IMR-90 (cell line): ENCODE results near the gene TIMP1. TPM values are rescaled to one million over a fixed set of nuclear protein-coding genes. Genes with fewer than 3 reads are reported as not detected.

ENCODE experiments used
- ATAC-seq: fragments of 200-7000 bp; cut with Tn5 transposase; 2 replicates; pipeline ENCODE4 v1.9.1; 2020; ENCODE audit warnings: low read depth, mild to moderate bottlenecking, moderate library complexity
- BruUV-seq: library from RNA; stranded (reverse); fragments of 400-500 nt; replicated peaks from 2 replicates; lab custom pipeline; 2021; lab: Mats Ljungman, UMichigan
- CTCF ChIA-PET: fragments of 300-600 bp; formaldehyde crosslinking; extraction: SDS; loops from one replicate; lab custom pipeline; 2021; ENCODE audit warnings: antibody characterized with exemption; lab: Yijun Ruan, JAX
- POLR2A ChIA-PET: fragments of 300-600 bp; sonication (Branson Sonifier 250); formaldehyde crosslinking; loops from one replicate; lab custom pipeline; 2022; ENCODE audit warnings: antibody characterized with exemption; ENCODE audit not compliant: unreplicated experiment; lab: Charles Lee
- DNase-seq: peaks from one replicate; pipeline ENCODE4 v3.0.0; 2013
- H2AFZ ChIP-seq: replicated peaks from 2 replicates; pipeline ENCODE3; 2013; ENCODE audit warnings: low read length, mild to moderate bottlenecking; ENCODE audit not compliant: poor library complexity
- H2AK5ac ChIP-seq: 2 replicates; pipeline ENCODE4 v1.6.1; 2013; ENCODE audit warnings: low read depth, low read length, inconsistent platforms
- H2AK9ac ChIP-seq: replicated peaks from 2 replicates; pipeline ENCODE3; 2013; ENCODE audit warnings: mild to moderate bottlenecking, low read depth, low read length, moderate library complexity; ENCODE audit not compliant: poor library complexity
- H2BK120ac ChIP-seq: 2 replicates; pipeline ENCODE4 v1.6.1; 2013; ENCODE audit warnings: low read depth, low read length, inconsistent platforms
- H2BK15ac ChIP-seq: 3 replicates; pipeline ENCODE4 v1.6.1; 2013; ENCODE audit warnings: low read depth, low read length, inconsistent platforms
- H2BK20ac ChIP-seq: 2 replicates; pipeline ENCODE4 v1.6.1; 2013; ENCODE audit warnings: low read depth, mild to moderate bottlenecking, inconsistent platforms, low read length, moderate library complexity
- H2BK5ac ChIP-seq: 2 replicates; pipeline ENCODE4 v1.6.1; 2013; ENCODE audit warnings: mild to moderate bottlenecking, low read depth, low read length, inconsistent platforms; ENCODE audit not compliant: poor library complexity, severe bottlenecking
- H3K14ac ChIP-seq: replicated peaks from 2 replicates; pipeline ENCODE4 v1.6.1; 2013; ENCODE audit warnings: low read depth, low read length, inconsistent platforms
- H3K18ac ChIP-seq: 2 replicates; pipeline ENCODE4 v1.6.1; 2013; ENCODE audit warnings: low read depth, low read length, control low read depth
- H3K23ac ChIP-seq: 2 replicates; pipeline ENCODE4 v1.6.1; 2013; ENCODE audit warnings: low read depth, low read length, inconsistent platforms
- H3K27ac ChIP-seq: 2 replicates; pipeline ENCODE4 v1.5.1; 2013; ENCODE audit warnings: mild to moderate bottlenecking, control low read depth, low read length; ENCODE audit not compliant: insufficient read depth
- H3K27me3 ChIP-seq: 2 replicates; pipeline ENCODE4 v1.6.1; 2013; ENCODE audit warnings: low read length; ENCODE audit not compliant: control insufficient read depth, insufficient read depth
- H3K36me3 ChIP-seq: 2 replicates; pipeline ENCODE4 v1.6.1; 2013; ENCODE audit warnings: low read length, mixed read lengths; ENCODE audit not compliant: control insufficient read depth, insufficient read depth
- H3K4ac ChIP-seq: 2 replicates; pipeline ENCODE4 v1.6.1; 2013; ENCODE audit warnings: low read depth, low read length, inconsistent platforms
- H3K4me1 ChIP-seq: 2 replicates; pipeline ENCODE4 v1.6.1; 2013; ENCODE audit warnings: low read length, mixed read lengths; ENCODE audit not compliant: control insufficient read depth, insufficient read depth
- H3K4me2 ChIP-seq: 2 replicates; pipeline ENCODE4 v1.6.1; 2013; ENCODE audit warnings: low read depth, mild to moderate bottlenecking, control low read depth, low read length, moderate library complexity
- H3K4me3 ChIP-seq: 2 replicates; pipeline ENCODE4 v1.5.1; 2013; ENCODE audit warnings: low read depth, mild to moderate bottlenecking, control low read depth, low read length, moderate library complexity; ENCODE audit not compliant: insufficient read depth
- H3K56ac ChIP-seq: 2 replicates; pipeline ENCODE4 v1.6.1; 2013; ENCODE audit warnings: low read length, inconsistent platforms; ENCODE audit not compliant: insufficient read depth; ENCODE audit errors: extremely low read depth
- H3K79me1 ChIP-seq, 2 experiments: 2 replicates each; pipeline ENCODE4 v1.6.1; 2013; ENCODE audit warnings: low read length in 2 of 2, inconsistent platforms in 1 of 2, low read depth in 1 of 2
- H3K9ac ChIP-seq: 2 replicates; pipeline ENCODE4 v1.6.1; 2013; ENCODE audit warnings: low read depth, low read length, control low read depth
- H3K9me1 ChIP-seq: 2 replicates; pipeline ENCODE4 v1.6.1; 2013; ENCODE audit warnings: low read length, inconsistent platforms; ENCODE audit not compliant: insufficient read depth
- H3K9me3 ChIP-seq: 2 replicates; pipeline ENCODE4 v1.6.1; 2013; ENCODE audit warnings: low read length; ENCODE audit not compliant: control insufficient read depth, insufficient read depth
- H4K20me1 ChIP-seq: 2 replicates; pipeline ENCODE4 v1.6.1; 2013; ENCODE audit warnings: low read length, inconsistent platforms; ENCODE audit not compliant: insufficient read depth
- H4K5ac ChIP-seq: 2 replicates; pipeline ENCODE4 v1.6.1; 2013; ENCODE audit warnings: mild to moderate bottlenecking, low read depth, low read length, control low read depth
- H4K8ac ChIP-seq, 2 experiments: 2 replicates each; pipeline ENCODE4 v1.6.1; 2013; ENCODE audit warnings: low read depth in 2 of 2, low read length in 2 of 2, control low read depth in 1 of 2, inconsistent platforms in 1 of 2
- H4K91ac ChIP-seq: 2 replicates; pipeline ENCODE4 v1.6.1; 2013; ENCODE audit warnings: low read depth, low read length, inconsistent platforms; ENCODE audit not compliant: insufficient read depth
- BHLHE40 ChIP-seq: fragments of 150-350 bp; IDR thresholded peaks from 2 replicates; pipeline ENCODE4 v1.6.1; 2016; ENCODE audit warnings: mild to moderate bottlenecking, low read depth, low read length
- ELK1 ChIP-seq: fragments of 150-350 bp; IDR thresholded peaks from 2 replicates; pipeline ENCODE4 v1.6.1; 2016; ENCODE audit warnings: low read depth, mild to moderate bottlenecking, low read length, moderate library complexity, borderline replicate concordance
- WGBS, 2 experiments: methylation state at CpG; one replicate each; pipeline versions ENCODE4 v1.1.5 to v1.1.7; 2013; ENCODE audit warnings: missing lambda C conversion rate in 2 of 2; ENCODE audit not compliant: insufficient read length in 1 of 2; ENCODE audit errors: extremely low coverage in 2 of 2; 5-methylcytosine and 5-hydroxymethylcytosine counted together
- dilution Hi-C: fragments of 300-500 bp; cut with HindIII; formaldehyde crosslinking; loops from one replicate; pipeline ENCODE4 v1.14.3; 2018; ENCODE audit warnings: low sequenced_read_pairs; ENCODE audit not compliant: unreplicated experiment
- in situ Hi-C: fragments of 300-500 bp; cut with MboI; formaldehyde crosslinking; loops from 3 replicates; pipeline ENCODE4 v1.14.3; 2019; ENCODE audit warnings: low sequenced_read_pairs, inconsistent platforms, mixed read lengths
- intact Hi-C: fragments of 100-400 bp; cut with micrococcal nuclease; formaldehyde crosslinking; loops from 2 replicates; pipeline ENCODE4 v1.10.0; 2022
- polyA plus RNA-seq, 3 experiments: library from polyadenylated mRNA; depleted of rRNA; stranded (reverse); fragments of >200 nt; gene quantifications; 2 replicates each; pipeline ENCODE4 v1.2.3, GENCODE V29; 2012; ENCODE audit warnings: low replicate concordance in 1 of 3
- total RNA-seq: library from RNA; depleted of rRNA; stranded (reverse); fragments of >200 nt; gene quantifications from 2 replicates; pipeline ENCODE4 v1.2.3, GENCODE V29; 2012

TIMP1 gene
- total and polyA plus RNA-seq, 2 of the 4 experiments (the other 2 are of a cell fraction) = 512 to 3,078 TPM

- H3K4me1 ChIP-seq = peaks cover 13% of the 10 kb centered on the region
- no peak overlapping the region for H4K8ac ChIP-seq
- no peaks in the 10 kb centered on the region; the same call in 1 of the 2 replicates for H4K20me1 ChIP-seq
- no peak overlapping the region for H2BK20ac ChIP-seq
- no peak for DNase-seq
- H3K27me3 ChIP-seq = no peaks in the 10 kb centered on the region
- H3K79me1 ChIP-seq = peaks cover 0 to 3% of the 10 kb centered on the region in 2 experiments; a peak in 1 of 4 replicates
- no peak for TF ChIP-seq BHLHE40
- no peak for TF ChIP-seq ELK1
- H3K23ac ChIP-seq = no peak overlapping the region
- dilution Hi-C loops = no loop called here
- intact Hi-C loops = no loop called here
- H3K9me1 ChIP-seq = no peaks in the 10 kb centered on the region; the same call in 1 of the 2 replicates
- H2BK5ac ChIP-seq = no peak overlapping the region
- H2AFZ ChIP-seq = no peak overlapping the region
- H2AK9ac ChIP-seq = no peak overlapping the region
- WGBS, 2 experiments = no CpG with 5 or more reads among the region's 8 CpGs
- no peak overlapping the region for H2BK15ac ChIP-seq
- no peak overlapping the region for H2AK5ac ChIP-seq
- no peak overlapping the region for H3K4ac ChIP-seq
- H3K9ac ChIP-seq = no peak overlapping the region
- ChIA-PET CTCF (no interaction called here), POLR2A (no interaction called here)
- no peak overlapping the region for H3K4me3 ChIP-seq
- no peak for ATAC-seq
- H4K91ac ChIP-seq = no peak overlapping the region
- no peak overlapping the region for H3K27ac ChIP-seq
- H3K56ac ChIP-seq = no peak overlapping the region
- peaks cover 28% of the 10 kb centered on the region for H3K36me3 ChIP-seq
- H3K4me2 ChIP-seq = no peak overlapping the region
- no peaks in the 10 kb centered on the region; the same call in 1 of the 2 replicates for H3K9me3 ChIP-seq
- no TSS peak for BruUV-seq
- in situ Hi-C loops = no loop called here
- H3K14ac ChIP-seq = no peak overlapping the region
- no peak overlapping the region for H3K18ac ChIP-seq
- no peak overlapping the region for H4K5ac ChIP-seq
- no peak overlapping the region for H2BK120ac ChIP-seq
These were observed 11.4 kb upstream of the TIMP1 start for GRCh38 chrX:47570794-47571193.
